Subcutaneous abdominal adipose tissue (tissue), 5 donors: ENCODE measurements around the gene SORBS2.

Experiments
- H3K27ac ChIP-seq: one replicate; pipeline ENCODE4 v1.7.0; 2013; ENCODE audit warnings: low read depth, mild to moderate bottlenecking, inconsistent platforms, low read length, moderate library complexity
- H3K27me3 ChIP-seq, 5 donors: one replicate each; pipeline ENCODE4 v1.7.0; 2013; ENCODE audit warnings: low read length in 5 of 5, inconsistent platforms in 1 of 5; ENCODE audit not compliant: control insufficient read depth in 5 of 5, insufficient read depth in 4 of 5
- H3K36me3 ChIP-seq, 5 donors: one replicate each; pipeline ENCODE4 v1.7.0; 2013; ENCODE audit warnings: low read length in 5 of 5; ENCODE audit not compliant: control insufficient read depth in 5 of 5, insufficient read depth in 5 of 5
- H3K4me1 ChIP-seq, 5 donors: one replicate each; pipeline ENCODE4 v1.7.0; 2013; ENCODE audit warnings: low read length in 5 of 5, mild to moderate bottlenecking in 3 of 5, moderate library complexity in 1 of 5; ENCODE audit not compliant: control insufficient read depth in 5 of 5, insufficient read depth in 5 of 5
- H3K4me3 ChIP-seq, 5 donors: one replicate each; pipeline ENCODE4 v1.7.0; 2013; ENCODE audit warnings: low read length in 5 of 5, low read depth in 1 of 5
- H3K9ac ChIP-seq, 5 donors: one replicate each; pipeline ENCODE4 v1.7.0; 2013; ENCODE audit warnings: low read length in 5 of 5, mild to moderate bottlenecking in 4 of 5, moderate library complexity in 3 of 5
- H3K9me3 ChIP-seq, 5 donors: one replicate each; pipeline ENCODE4 v1.7.0; 2013; ENCODE audit warnings: low read length in 5 of 5; ENCODE audit not compliant: control insufficient read depth in 5 of 5
- donor health status: healthy.
- donor health status: healthy.
- donor health status: healthy.
- donor health status: healthy.
- donor health status: healthy.

SORBS2 gene

DNA sequence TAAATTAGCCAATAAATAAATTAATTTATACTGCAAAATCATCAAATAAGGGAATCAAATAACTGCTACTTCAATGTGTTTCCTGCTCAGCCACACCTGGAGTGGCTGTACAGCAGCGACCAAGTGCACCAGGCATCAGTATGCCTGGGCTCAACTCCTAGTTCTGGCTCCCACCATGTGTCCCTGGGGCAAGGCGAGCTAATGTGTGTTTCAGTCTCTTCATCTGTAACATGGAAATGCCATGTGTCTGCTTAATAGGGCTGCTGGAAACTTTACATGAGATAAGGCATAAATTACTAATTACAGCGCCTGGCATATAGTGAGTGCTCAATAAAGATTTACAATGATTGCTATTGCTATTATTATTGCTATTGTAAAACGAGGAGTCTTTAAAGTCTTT, 167.6 kb downstream of the SORBS2 start:
- peaks cover 0 to 2% (median 0%) of the 10 kb centered on the region in 5 donors for H3K27me3 ChIP-seq
- H3K4me3 ChIP-seq, result no peak overlapping the region
- no peak overlapping the region for H3K9ac ChIP-seq
- H3K27ac ChIP-seq, result no peak overlapping the region
- peaks cover 0 to 5% (median 0%) of the 10 kb centered on the region in 5 donors for H3K36me3 ChIP-seq
- no peaks in the 10 kb centered on the region for H3K4me1 ChIP-seq
- H3K9me3 ChIP-seq, result no peaks in the 10 kb centered on the region

DNA sequence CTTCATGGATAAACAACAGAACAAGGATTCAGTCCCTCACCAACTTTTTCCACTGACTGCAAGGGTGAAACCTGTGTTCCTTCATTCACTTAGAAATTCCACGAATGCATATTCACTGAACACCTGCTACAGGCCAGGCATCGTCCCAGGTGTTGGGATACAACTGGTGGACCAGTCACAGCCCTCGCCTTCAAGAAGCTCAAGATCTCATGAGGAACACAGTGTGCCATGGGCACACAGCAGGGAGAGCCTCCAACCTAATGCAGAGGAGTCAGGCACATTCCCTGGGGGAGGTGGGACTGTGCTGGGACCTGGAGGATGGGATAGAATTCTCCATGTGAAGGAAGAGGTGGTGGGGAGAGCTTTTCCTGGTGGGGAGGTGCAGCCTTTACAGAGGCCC, 169.1 kb downstream of the SORBS2 start:
- peaks cover 0 to 14% (median 4%) of the 10 kb centered on the region in 5 donors for H3K27me3 ChIP-seq
- peaks cover 0 to 11% (median 6%) of the 10 kb centered on the region in 5 donors for H3K4me1 ChIP-seq
- no peak overlapping the region for H3K4me3 ChIP-seq
- H3K9me3 ChIP-seq, result no peaks in the 10 kb centered on the region
- H3K27ac ChIP-seq, result no peak overlapping the region
- H3K36me3 ChIP-seq, result peaks cover 0 to 5% (median 0%) of the 10 kb centered on the region in 5 donors
- no peak overlapping the region for H3K9ac ChIP-seq

DNA sequence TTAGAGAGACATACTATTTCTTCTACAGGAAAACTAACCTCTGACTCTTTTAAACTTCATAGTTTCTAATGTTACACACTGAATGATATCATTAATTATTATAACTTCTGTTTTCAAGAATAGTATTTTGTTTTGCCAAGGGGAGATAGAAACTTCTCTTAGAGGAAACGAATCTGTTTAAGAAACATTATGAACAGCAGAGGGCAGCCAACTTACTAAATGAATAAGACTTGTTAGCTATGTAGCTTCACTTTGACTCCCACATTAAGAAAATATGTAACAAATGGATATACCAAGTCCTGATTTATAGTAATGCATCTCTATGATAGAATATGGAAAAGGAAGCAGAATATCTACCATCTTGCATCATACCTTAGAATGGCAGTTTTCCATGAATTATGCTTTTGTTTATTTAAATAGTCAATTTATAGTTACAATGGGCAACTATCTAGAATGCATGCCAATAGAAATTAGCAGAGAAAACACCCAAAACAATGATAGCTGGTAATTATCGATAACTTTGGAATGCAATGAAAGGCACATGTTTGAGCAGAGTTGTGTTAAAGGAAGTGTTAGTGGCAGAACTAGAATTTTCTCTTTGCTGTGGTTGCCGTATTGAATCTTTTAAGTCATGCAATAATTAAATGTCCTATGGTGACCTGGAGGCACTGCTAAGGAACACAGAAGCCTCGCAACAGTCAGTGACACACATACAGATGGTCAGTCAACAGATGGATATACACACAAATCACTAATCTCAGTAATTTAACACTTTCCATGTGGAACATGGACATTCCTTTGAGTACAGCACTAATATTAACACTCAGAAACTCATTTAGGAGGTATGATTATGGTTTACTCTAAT, 171.0 kb downstream of the SORBS2 start:
- H3K27ac ChIP-seq, result no peak overlapping the region
- no peak overlapping the region for H3K4me3 ChIP-seq
- peaks cover 0 to 2% (median 0%) of the 10 kb centered on the region in 5 donors for H3K36me3 ChIP-seq
- H3K9me3 ChIP-seq, result no peaks in the 10 kb centered on the region
- no peak overlapping the region for H3K9ac ChIP-seq
- H3K27me3 ChIP-seq, result peaks cover 0 to 14% (median 4%) of the 10 kb centered on the region in 5 donors
- H3K4me1 ChIP-seq, result peaks cover 0 to 11% (median 6%) of the 10 kb centered on the region in 5 donors

DNA sequence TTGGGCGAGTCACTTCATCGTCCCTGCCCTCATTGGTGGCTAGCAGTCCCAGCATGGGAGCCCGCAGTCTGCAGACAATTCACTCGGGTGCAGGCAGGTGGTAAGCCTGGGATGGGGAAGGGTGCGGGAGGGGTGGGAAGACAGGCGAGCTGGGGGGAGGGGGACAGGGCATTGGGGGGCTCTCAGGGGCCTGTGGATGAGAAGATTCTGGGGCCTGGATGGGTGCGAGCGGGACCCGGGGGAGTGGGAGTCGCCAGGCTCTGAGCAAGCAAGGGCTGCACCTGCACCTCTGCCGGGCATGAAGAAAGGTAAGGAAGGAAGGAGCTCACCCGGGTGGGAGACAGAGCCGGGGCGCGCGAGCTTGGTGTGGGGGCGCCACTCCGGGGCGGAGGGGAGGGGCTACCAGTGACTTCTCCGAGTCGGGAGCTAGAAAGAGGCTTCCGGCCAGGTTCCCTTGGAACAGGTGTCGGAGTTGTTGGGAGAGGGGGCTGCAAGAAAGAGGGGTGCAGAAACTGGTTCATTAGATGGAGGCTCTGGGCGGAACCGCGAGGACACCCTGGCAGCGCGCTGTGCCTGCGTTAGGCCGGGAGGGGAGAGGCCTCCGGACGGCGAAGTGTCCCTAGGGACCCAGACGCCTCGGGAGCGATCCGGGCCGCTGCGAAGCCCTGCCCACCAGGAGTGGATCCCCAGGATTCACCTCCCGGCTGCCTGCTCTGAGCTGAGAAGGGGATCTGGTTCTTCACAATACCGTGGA, 173.3 kb downstream of the SORBS2 start:
- Histone ChIP-seq H3K36me3 (peaks cover 0 to 2% (median 0%) of the 10 kb centered on the region in 5 donors), H3K27me3 (peaks cover 0 to 14% (median 4%) of the 10 kb centered on the region in 5 donors), H3K4me3 (peak overlapping the region in 4 of 5 donors; percentile 3 to 46 (median 6)), H3K27ac (no peak overlapping the region), H3K9ac (peak overlapping the region in 1 of 5 donors; percentile 56), H3K9me3 (peaks cover 0 to 5% (median 4%) of the 10 kb centered on the region in 5 donors), H3K4me1 (peaks cover 0 to 11% (median 6%) of the 10 kb centered on the region in 5 donors)

DNA sequence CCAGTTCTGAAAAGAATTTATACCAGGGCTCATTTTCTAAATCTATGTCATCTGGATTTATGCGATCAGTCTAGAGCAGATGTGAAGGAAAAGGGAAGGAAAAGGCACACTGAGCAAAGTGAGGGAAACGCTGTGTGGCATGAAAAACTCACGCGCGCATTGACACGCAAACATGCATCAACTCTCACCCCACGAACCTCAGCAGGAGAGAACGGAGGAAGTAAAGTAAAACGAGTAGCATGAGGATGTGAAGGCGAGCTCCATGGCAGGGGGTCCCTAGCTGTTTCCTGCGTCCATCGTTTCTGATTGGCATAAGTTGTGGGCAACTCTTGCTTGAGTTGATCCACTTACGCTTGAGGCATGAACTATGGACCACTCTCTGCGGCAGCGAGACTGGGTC, 173.9 kb downstream of the SORBS2 start:
- Histone ChIP-seq H3K4me1 (peaks cover 0 to 11% (median 6%) of the 10 kb centered on the region in 5 donors), H3K9me3 (peaks cover 0 to 5% (median 4%) of the 10 kb centered on the region in 5 donors), H3K27me3 (peaks cover 0 to 14% (median 4%) of the 10 kb centered on the region in 5 donors), H3K27ac (no peak overlapping the region), H3K4me3 (no peak overlapping the region), H3K36me3 (peaks cover 0 to 2% (median 0%) of the 10 kb centered on the region in 5 donors), H3K9ac (no peak overlapping the region)

DNA sequence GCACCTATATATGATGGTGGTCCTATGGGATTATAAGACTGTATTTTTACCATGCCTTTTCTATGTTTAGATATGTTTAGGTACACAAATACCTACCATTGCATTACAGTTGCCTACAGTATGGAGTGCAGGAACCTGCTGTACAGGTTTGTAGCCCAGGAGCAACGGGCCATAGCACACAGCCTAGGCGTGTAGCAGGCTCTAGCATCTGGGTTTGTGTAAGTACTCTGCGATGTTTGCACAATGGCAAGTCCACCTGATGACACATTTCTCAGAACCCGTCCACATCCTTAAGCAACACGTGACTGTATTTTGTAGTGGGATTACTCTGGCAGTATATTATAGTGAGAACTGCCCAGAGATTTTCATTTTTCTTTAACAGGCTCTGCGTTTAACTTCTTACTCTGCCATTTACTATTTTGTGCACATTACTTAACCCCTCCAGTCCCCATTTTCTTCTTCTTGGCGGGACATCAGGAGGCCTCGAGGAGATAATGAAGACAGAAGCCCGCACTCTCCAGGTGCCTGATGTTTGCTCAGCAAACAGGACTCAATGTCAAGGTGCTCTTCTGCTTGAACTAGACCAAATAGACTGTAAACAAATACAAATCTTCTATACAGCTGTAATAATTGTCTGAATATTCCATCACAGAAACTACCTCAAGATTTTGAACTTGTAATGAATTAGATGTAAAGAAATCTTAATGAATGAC, 174.7 kb downstream of the SORBS2 start:
- H3K9ac ChIP-seq, result no peak overlapping the region
- peaks cover 0 to 5% (median 4%) of the 10 kb centered on the region in 5 donors for H3K9me3 ChIP-seq
- peaks cover 0 to 2% (median 0%) of the 10 kb centered on the region in 5 donors for H3K36me3 ChIP-seq
- no peak overlapping the region for H3K27ac ChIP-seq
- peaks cover 0 to 11% (median 6%) of the 10 kb centered on the region in 5 donors for H3K4me1 ChIP-seq
- H3K27me3 ChIP-seq, result peaks cover 0 to 14% (median 4%) of the 10 kb centered on the region in 5 donors
- no peak overlapping the region for H3K4me3 ChIP-seq

DNA sequence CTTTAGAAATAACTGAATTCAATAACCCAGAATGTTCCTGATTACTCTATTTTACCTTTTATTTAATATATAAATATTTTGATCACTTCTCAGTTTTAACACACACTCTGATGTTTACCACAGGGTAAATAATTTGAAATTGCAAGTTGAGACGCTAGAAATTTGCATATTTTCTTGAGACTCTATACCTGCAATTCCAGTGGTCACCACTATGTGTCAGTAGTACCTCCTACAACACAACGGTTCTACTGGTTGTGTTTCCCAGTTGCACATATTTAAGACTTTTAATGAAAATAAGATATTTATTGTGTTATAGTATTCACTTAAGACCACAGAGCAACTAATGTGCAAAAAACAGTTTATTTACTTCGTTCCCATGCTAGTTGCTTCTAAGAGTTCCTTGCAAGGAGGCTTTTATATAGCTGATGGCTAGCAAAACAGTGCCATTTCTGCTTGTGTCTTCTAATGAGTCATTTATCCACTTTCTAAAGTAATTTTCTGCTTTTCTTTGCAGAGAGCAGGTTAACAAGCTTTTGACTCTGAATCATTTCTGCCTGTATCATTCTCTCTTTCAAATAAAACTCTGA, 177.8 kb downstream of the SORBS2 start:
- peaks cover 0 to 10% (median 5%) of the 10 kb centered on the region in 5 donors for H3K4me1 ChIP-seq
- no peak overlapping the region for H3K4me3 ChIP-seq
- H3K9ac ChIP-seq, result no peak overlapping the region
- peaks cover 0 to 11% (median 4%) of the 10 kb centered on the region in 5 donors for H3K27me3 ChIP-seq
- H3K27ac ChIP-seq, result no peak overlapping the region
- peaks cover 0 to 2% (median 0%) of the 10 kb centered on the region in 5 donors for H3K36me3 ChIP-seq
- H3K9me3 ChIP-seq, result peaks cover 0 to 5% (median 4%) of the 10 kb centered on the region in 5 donors

DNA sequence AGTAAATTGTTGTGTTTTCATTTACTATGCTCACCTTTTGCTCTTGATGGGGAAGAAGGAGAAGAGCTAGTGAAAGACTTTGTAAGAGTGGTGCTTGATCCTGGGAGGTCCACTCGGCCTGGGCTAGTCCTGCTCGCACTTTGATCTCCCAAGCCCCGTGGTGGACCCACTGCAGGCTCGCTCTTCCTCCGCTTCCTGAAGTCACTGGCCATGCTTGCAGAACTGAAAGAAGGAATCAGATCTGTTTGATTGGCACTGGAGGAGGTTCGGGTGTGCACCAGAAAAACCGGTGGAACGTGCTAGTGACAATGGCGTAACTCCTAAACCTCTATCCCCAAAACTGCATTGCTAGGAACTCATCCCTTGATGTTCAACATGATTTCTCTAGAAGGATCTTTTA, 185.2 kb downstream of the SORBS2 start:
- H3K9ac ChIP-seq, result no peak overlapping the region
- no peaks in the 10 kb centered on the region for H3K9me3 ChIP-seq
- peaks cover 0 to 2% (median 0%) of the 10 kb centered on the region in 5 donors for H3K27me3 ChIP-seq
- no peak overlapping the region for H3K27ac ChIP-seq
- peaks cover 0 to 9% (median 0%) of the 10 kb centered on the region in 5 donors for H3K36me3 ChIP-seq
- no peaks in the 10 kb centered on the region for H3K4me1 ChIP-seq
- no peak overlapping the region for H3K4me3 ChIP-seq

DNA sequence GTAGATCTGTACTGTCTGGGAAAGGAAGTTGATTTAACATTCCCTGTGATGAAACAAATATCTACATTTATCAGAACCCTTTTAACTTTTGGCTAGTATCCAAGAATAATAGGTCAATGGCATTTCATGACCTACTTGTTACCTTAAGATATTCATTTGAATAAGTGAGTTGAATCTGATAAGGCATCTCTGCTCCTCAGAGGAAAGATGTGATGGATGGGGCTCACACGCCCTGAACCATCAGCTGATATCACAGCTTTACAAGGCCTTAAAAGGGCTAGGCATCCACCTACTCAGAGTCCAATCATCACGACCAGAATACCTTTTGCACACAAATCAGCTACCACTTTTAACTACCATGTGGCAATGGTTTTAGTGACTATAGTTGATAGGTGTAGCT, 186.5 kb downstream of the SORBS2 start:
- Histone ChIP-seq H3K27ac (no peak overlapping the region), H3K36me3 (peaks cover 0 to 9% (median 0%) of the 10 kb centered on the region in 5 donors), H3K27me3 (peaks cover 0 to 2% (median 0%) of the 10 kb centered on the region in 5 donors), H3K9ac (no peak overlapping the region), H3K4me3 (no peak overlapping the region), H3K9me3 (no peaks in the 10 kb centered on the region), H3K4me1 (no peaks in the 10 kb centered on the region)
